SK-N-SH treated with all-trans-retinoic acid at 6 μM for 48 hours (cell line): ENCODE measurements around the gene RPAP3.

Experiments
- ATAC-seq: fragments of 200-7000 bp; cut with Tn5 transposase; 3 replicates; pipeline ENCODE4 v1.9.1; 2020; ENCODE audit warnings: mild to moderate bottlenecking, moderate library complexity
- ARNTL ChIP-seq: fragments of 450-650 bp; formaldehyde crosslinking; IDR thresholded peaks from 2 replicates; pipeline ENCODE4 v1.5.0; 2020; ENCODE audit warnings: low read depth, mild to moderate bottlenecking, moderate library complexity, borderline replicate concordance
- CREB5 ChIP-seq: fragments of 250-450 bp; sonication (Bioruptor Pico); IDR thresholded peaks from 2 replicates; pipeline ENCODE4 v1.5.1; 2020; ENCODE audit warnings: low read depth, mild to moderate bottlenecking, moderate library complexity
- CSDC2 ChIP-seq: fragments of 250-450 bp; sonication (Bioruptor Pico); IDR thresholded peaks from 2 replicates; pipeline ENCODE4 v1.5.0; 2020; ENCODE audit warnings: mild to moderate bottlenecking, moderate library complexity
- CSRNP3 ChIP-seq: fragments of 250-450 bp; sonication (Bioruptor Pico); IDR thresholded peaks from 2 replicates; pipeline ENCODE4 v1.5.1; 2021; ENCODE audit warnings: mild to moderate bottlenecking, moderate library complexity
- ESRRG ChIP-seq: fragments of 250-450 bp; sonication (Bioruptor Pico); IDR thresholded peaks from 2 replicates; pipeline ENCODE4 v1.6.1; 2021; ENCODE audit warnings: mild to moderate bottlenecking
- GLIS3 ChIP-seq: fragments of 250-450 bp; sonication (Bioruptor Pico); IDR thresholded peaks from 2 replicates; pipeline ENCODE4 v1.5.0; 2020; ENCODE audit warnings: mild to moderate bottlenecking, moderate library complexity
- ISL1 ChIP-seq: fragments of 250-450 bp; sonication (Bioruptor Pico); IDR thresholded peaks from 2 replicates; pipeline ENCODE4 v2.1.2; 2022; ENCODE audit warnings: mild to moderate bottlenecking, moderate library complexity
- OSR1 ChIP-seq: fragments of 250-450 bp; sonication (Bioruptor Pico); IDR thresholded peaks from 2 replicates; pipeline ENCODE4 v1.8.0; 2022; ENCODE audit warnings: moderate library complexity, mild to moderate bottlenecking, inconsistent platforms
- POU6F1 ChIP-seq: fragments of 250-450 bp; sonication (Bioruptor Pico); IDR thresholded peaks from 2 replicates; pipeline ENCODE4 v1.8.0; 2021; ENCODE audit warnings: low read depth, mild to moderate bottlenecking, moderate library complexity, borderline replicate concordance
- PPARA ChIP-seq: fragments of 250-450 bp; sonication (Bioruptor Pico); IDR thresholded peaks from 2 replicates; pipeline ENCODE4 v1.5.0; 2020; ENCODE audit warnings: mild to moderate bottlenecking, borderline replicate concordance
- RARB ChIP-seq: fragments of 250-450 bp; sonication (Bioruptor Pico); IDR thresholded peaks from 2 replicates; pipeline ENCODE4 v1.8.0; 2021; ENCODE audit warnings: mild to moderate bottlenecking, moderate library complexity
- SNAI2 ChIP-seq: fragments of 250-450 bp; sonication (Bioruptor Pico); IDR thresholded peaks from 2 replicates; pipeline ENCODE4 v1.5.0; 2020; ENCODE audit warnings: mild to moderate bottlenecking, moderate library complexity
- TCF4 ChIP-seq: fragments of 250-450 bp; sonication (Bioruptor Pico); IDR thresholded peaks from 2 replicates; pipeline ENCODE4 v1.8.0; 2021; ENCODE audit warnings: mild to moderate bottlenecking, moderate library complexity, borderline replicate concordance
- TOX ChIP-seq: fragments of 250-450 bp; sonication (Bioruptor Pico); IDR thresholded peaks from 2 replicates; pipeline ENCODE4 v1.8.0; 2021; ENCODE audit warnings: mild to moderate bottlenecking, moderate library complexity, borderline replicate concordance
- ZC3H10 ChIP-seq: fragments of 250-450 bp; sonication (Bioruptor Pico); IDR thresholded peaks from 2 replicates; pipeline ENCODE4 v1.5.1; 2021; ENCODE audit warnings: mild to moderate bottlenecking, moderate library complexity
- ZFP3 ChIP-seq: fragments of 250-450 bp; sonication (Bioruptor Pico); IDR thresholded peaks from 2 replicates; pipeline ENCODE4 v1.5.0; 2020; ENCODE audit warnings: mild to moderate bottlenecking, moderate library complexity
- ZFP30 ChIP-seq: fragments of 450-650 bp; formaldehyde crosslinking; IDR thresholded peaks from 2 replicates; pipeline ENCODE4 v1.5.0; 2022; ENCODE audit warnings: mild to moderate bottlenecking, moderate library complexity
- ZNF565 ChIP-seq: fragments of 450-650 bp; formaldehyde crosslinking; conservative IDR thresholded peaks from 2 replicates; pipeline ENCODE4 v1.5.0; 2020; ENCODE audit warnings: low read depth, mild to moderate bottlenecking, moderate library complexity
- ZNF70 ChIP-seq: fragments of 450-650 bp; formaldehyde crosslinking; IDR thresholded peaks from 2 replicates; pipeline ENCODE4 v1.5.0; 2020; ENCODE audit warnings: mild to moderate bottlenecking, moderate library complexity
- ZNF8 ChIP-seq: fragments of 450-650 bp; formaldehyde crosslinking; IDR thresholded peaks from 2 replicates; pipeline ENCODE4 v1.5.0; 2020; ENCODE audit warnings: mild to moderate bottlenecking, moderate library complexity
- TF ChIP-seq, protein P1 (sequence below): fragments of 250-450 bp; sonication (Bioruptor Pico); IDR thresholded peaks from 2 replicates; pipeline ENCODE4 v1.8.0; 2020; ENCODE audit warnings: mild to moderate bottlenecking, moderate library complexity, borderline replicate concordance

Gene RPAP3

DNA sequence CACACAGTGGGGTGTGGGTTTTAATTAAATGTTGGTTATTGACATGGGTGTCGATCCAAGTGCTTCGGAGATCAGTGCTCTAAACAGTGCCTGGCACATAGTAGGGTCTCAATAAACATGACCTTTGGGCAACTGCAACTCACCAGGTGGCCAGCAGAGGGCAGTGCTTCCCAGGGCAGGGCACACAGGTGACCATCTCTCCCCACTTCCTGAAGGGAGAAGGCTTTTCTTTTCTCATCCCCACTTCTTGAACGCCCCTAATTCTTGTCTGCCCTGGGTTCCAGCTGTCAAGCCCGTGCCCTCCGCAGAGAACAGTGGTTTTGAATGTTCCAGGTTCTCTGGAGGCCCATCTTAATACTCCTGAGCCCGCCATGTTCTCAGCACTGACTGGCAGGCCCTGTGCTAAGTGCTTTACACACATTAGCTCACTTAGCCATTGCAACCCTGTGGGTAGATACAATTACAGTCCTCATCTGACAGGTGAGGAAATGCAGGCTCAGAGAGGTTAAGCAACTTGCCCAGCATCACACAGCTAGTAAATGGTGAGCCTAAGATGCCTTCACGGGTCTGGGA lies 36.5 kb upstream of the RPAP3 start:
- no peak for TF ChIP-seq CSDC2 (CRISPR knock-in tag)
- TF ChIP-seq, all 23 proteins: peak for 0
- peak; percentile 48; the same call in 2 of the 3 replicates for ATAC-seq

DNA sequence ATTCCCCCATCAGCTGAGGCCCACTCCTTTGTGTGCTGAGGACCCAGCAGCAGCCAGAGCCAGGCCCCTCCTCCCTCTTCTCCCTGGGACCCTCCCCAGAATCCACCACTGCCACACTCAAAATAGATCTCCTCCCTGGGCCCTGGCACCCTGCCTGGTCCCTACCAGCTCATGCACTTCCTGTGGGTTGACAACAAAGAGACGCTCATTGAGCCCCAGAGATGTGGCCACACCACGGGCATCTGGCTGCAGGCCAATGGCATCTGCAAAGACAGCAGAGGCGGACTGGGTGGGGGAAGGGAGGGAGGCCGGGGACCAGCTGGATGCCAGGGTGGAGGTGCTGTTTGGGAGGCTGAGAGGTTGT lies 35.5 kb upstream of the RPAP3 start:
- no peak for TF ChIP-seq CSRNP3 (CRISPR knock-in tag)
- ATAC-seq, result peak; percentile 17

DNA sequence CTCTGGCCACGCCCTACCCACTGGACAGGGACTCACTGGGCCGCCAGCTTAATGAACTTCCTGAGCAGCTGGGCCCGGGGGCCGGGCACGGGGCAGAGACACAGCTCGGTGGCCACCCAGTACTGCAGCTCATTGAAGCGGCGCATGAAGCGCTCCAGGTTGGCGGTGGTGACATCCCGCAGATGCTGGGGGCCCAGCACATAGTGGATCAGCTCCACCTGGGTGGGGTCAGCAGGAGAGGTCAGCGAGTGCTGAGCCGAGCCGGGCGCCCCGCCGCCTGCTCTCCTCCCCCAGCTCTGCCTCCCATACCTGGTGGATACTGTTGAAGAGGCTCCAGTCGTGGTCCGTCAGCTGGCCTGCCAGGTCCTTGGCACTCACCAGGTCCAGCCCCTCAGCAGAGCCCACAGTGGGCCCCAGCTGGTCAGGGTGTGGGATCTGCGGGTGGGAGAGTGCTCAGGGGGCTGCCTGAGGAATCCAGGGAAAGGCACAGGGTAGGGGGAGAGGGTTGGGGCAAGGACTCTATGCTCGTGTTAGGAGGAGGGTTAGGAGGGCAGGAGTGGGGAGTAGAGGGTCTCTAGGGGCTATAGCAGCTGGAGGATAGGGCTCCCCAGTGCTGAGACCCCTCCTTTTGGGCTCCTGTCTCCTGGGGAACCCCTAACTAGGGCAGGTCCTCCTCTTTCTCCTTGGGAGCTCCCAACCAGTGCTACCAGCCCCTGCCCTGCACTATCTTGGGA lies 34.9 kb upstream of the RPAP3 start:
- TF ChIP-seq OSR1 (CRISPR knock-in tag) (no peak), GLIS3 (CRISPR knock-in tag) (no peak), TOX (CRISPR knock-in tag) (no peak), ZFP3 (no peak), ESRRG (CRISPR knock-in tag) (no peak), ARNTL (CRISPR knock-in tag) (no peak), ZFP30 (CRISPR knock-in tag) (no peak), ZC3H10 (CRISPR knock-in tag) (no peak)
- no peak; the same call in 1 of the 3 replicates for ATAC-seq

- no peak for TF ChIP-seq OSR1 (CRISPR knock-in tag)
- no peak for TF ChIP-seq TOX (CRISPR knock-in tag)
- no peak for TF ChIP-seq SNAI2 (CRISPR knock-in tag)
- TF ChIP-seq ESRRG (CRISPR knock-in tag), result no peak
- TF ChIP-seq, protein P1, sequence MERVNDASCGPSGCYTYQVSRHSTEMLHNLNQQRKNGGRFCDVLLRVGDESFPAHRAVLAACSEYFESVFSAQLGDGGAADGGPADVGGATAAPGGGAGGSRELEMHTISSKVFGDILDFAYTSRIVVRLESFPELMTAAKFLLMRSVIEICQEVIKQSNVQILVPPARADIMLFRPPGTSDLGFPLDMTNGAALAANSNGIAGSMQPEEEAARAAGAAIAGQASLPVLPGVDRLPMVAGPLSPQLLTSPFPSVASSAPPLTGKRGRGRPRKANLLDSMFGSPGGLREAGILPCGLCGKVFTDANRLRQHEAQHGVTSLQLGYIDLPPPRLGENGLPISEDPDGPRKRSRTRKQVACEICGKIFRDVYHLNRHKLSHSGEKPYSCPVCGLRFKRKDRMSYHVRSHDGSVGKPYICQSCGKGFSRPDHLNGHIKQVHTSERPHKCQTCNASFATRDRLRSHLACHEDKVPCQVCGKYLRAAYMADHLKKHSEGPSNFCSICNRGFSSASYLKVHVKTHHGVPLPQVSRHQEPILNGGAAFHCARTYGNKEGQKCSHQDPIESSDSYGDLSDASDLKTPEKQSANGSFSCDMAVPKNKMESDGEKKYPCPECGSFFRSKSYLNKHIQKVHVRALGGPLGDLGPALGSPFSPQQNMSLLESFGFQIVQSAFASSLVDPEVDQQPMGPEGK (CRISPR knock-in tag), result no peak
- no peak for TF ChIP-seq RARB
- TF ChIP-seq ZNF70 (CRISPR knock-in tag), result no peak
- TF ChIP-seq ISL1 (CRISPR knock-in tag), result no peak
- TF ChIP-seq TCF4 (CRISPR knock-in tag), result no peak
- no peak for TF ChIP-seq ARNTL (CRISPR knock-in tag)
- TF ChIP-seq POU6F1 (CRISPR knock-in tag), result no peak
- TF ChIP-seq ZC3H10 (CRISPR knock-in tag), result no peak
- no peak for TF ChIP-seq GLIS3 (CRISPR knock-in tag)
- TF ChIP-seq CREB5 (CRISPR knock-in tag), result no peak
- no peak for TF ChIP-seq PPARA (CRISPR knock-in tag)
- no peak for TF ChIP-seq ZNF8 (CRISPR knock-in tag)
- TF ChIP-seq CSDC2 (CRISPR knock-in tag), result no peak
- TF ChIP-seq ZNF565 (CRISPR knock-in tag), result no peak
- TF ChIP-seq ZFP30 (CRISPR knock-in tag), result no peak
- no peak for ATAC-seq
Measured at GRCh38 chr12:47739979-47740378, 34.1 kb upstream of the RPAP3 start.
